GM23338 (cell line): Measurements from ENCODE around the gene LUC7L. TPM values are rescaled to one million over a fixed set of nuclear protein-coding genes. Genes with fewer than 3 reads are reported as not detected.

Experiments
- ATAC-seq: fragments of 200-7000 bp; cut with Tn5 transposase; 3 replicates; pipeline ENCODE4 v1.9.1; 2020
- DNase-seq: peaks from one replicate; pipeline ENCODE4 v3.0.0-alpha.2; 2015; ENCODE audit warnings: low spot score
- H2AFZ ChIP-seq: fragments of 200-600 bp; sonication (generic); 2 replicates; pipeline ENCODE4 v1.8.0; 2016; ENCODE audit warnings: antibody characterized with exemption, mild to moderate bottlenecking, moderate library complexity
- H3F3A ChIP-seq: fragments of 200-600 bp; sonication (generic); replicated peaks from 2 replicates; pipeline ENCODE4 v1.8.0; 2017; ENCODE audit warnings: antibody characterized with exemption, mixed run types, low read depth
- H3K27ac ChIP-seq: fragments of 200-600 bp; sonication (generic); 2 replicates; pipeline ENCODE4 v1.6.1; 2016; ENCODE audit warnings: low read depth
- H3K27me3 ChIP-seq: fragments of 200-600 bp; sonication (generic); 2 replicates; pipeline ENCODE4 v1.8.0; 2016; ENCODE audit warnings: mild to moderate bottlenecking, mixed run types, moderate library complexity; ENCODE audit not compliant: insufficient read depth
- H3K36me3 ChIP-seq: fragments of 200-600 bp; sonication (generic); 2 replicates; pipeline ENCODE4 v1.8.0; 2016; ENCODE audit warnings: mild to moderate bottlenecking; ENCODE audit not compliant: insufficient read depth
- H3K4me1 ChIP-seq: fragments of 200-600 bp; sonication (generic); 2 replicates; pipeline ENCODE4 v1.8.0; 2016; ENCODE audit warnings: mild to moderate bottlenecking, moderate library complexity; ENCODE audit not compliant: insufficient read depth
- H3K4me2 ChIP-seq: fragments of 200-600 bp; sonication (generic); 2 replicates; pipeline ENCODE4 v1.7.1; 2017; ENCODE audit warnings: mixed run types
- H3K4me3 ChIP-seq: fragments of 200-600 bp; sonication (generic); 2 replicates; pipeline ENCODE4 v1.6.1; 2016; ENCODE audit warnings: mixed run types
- H3K79me2 ChIP-seq: fragments of 200-600 bp; sonication (generic); replicated peaks from 2 replicates; pipeline ENCODE4 v1.8.0; 2017; ENCODE audit warnings: mild to moderate bottlenecking; ENCODE audit not compliant: insufficient read depth
- H3K9me2 ChIP-seq: fragments of 200-600 bp; sonication (generic); 2 replicates; pipeline ENCODE4 v1.8.0; 2017; ENCODE audit not compliant: insufficient read depth
- H4K20me1 ChIP-seq: fragments of 200-600 bp; sonication (generic); replicated peaks from 2 replicates; pipeline ENCODE4 v1.8.0; 2017; ENCODE audit warnings: mild to moderate bottlenecking; ENCODE audit not compliant: insufficient read depth
- H3K27ac Mint-ChIP-seq: 2 replicates; pipeline ENCODE4 v1.8.0; 2020; ENCODE audit warnings: inconsistent platforms, mild to moderate bottlenecking, moderate library complexity, mixed read lengths
- H3K27me3 Mint-ChIP-seq: 3 replicates; pipeline ENCODE4 v1.8.0; 2022; ENCODE audit warnings: low read depth, mild to moderate bottlenecking, moderate library complexity, mixed read lengths, inconsistent platforms; ENCODE audit not compliant: insufficient read depth, poor library complexity
- H3K36me3 Mint-ChIP-seq: 3 replicates; pipeline ENCODE4 v1.8.0; 2021; ENCODE audit warnings: low read depth, mild to moderate bottlenecking, inconsistent platforms, moderate library complexity, mixed read lengths
- H3K4me1 Mint-ChIP-seq: 3 replicates; pipeline ENCODE4 v1.8.0; 2020; ENCODE audit warnings: mild to moderate bottlenecking, inconsistent platforms, mixed read lengths
- H3K4me3 Mint-ChIP-seq: 3 replicates; pipeline ENCODE4 v1.8.0; 2021; ENCODE audit warnings: moderate library complexity, mild to moderate bottlenecking, inconsistent platforms, mixed read lengths
- H3K9me3 Mint-ChIP-seq: 3 replicates; pipeline ENCODE4 v1.8.0; 2020; ENCODE audit warnings: moderate library complexity, mild to moderate bottlenecking, inconsistent platforms, mixed read lengths
- CREB1 ChIP-seq: fragments of 250-450 bp; sonication (Bioruptor Pico); IDR thresholded peaks from 2 replicates; pipeline ENCODE4 v1.5.0; 2020; ENCODE audit warnings: low read depth, mild to moderate bottlenecking, moderate library complexity
- EZH2 ChIP-seq: fragments of 200-600 bp; sonication (generic); IDR thresholded peaks from one replicate; pipeline ENCODE4 v1.8.0; 2017; ENCODE audit warnings: antibody characterized with exemption, mild to moderate bottlenecking, low read depth; ENCODE audit not compliant: unreplicated experiment
- EZH2phosphoT487 ChIP-seq: fragments of 200-600 bp; sonication (generic); IDR thresholded peaks from one replicate; pipeline ENCODE4 v1.8.1; 2018; ENCODE audit warnings: antibody characterized with exemption; ENCODE audit not compliant: unreplicated experiment
- JUNB ChIP-seq: IDR thresholded peaks from one replicate; pipeline ENCODE4 v1.6.1; 2016; ENCODE audit warnings: antibody characterized with exemption; ENCODE audit not compliant: unreplicated experiment
- NANOG ChIP-seq: IDR thresholded peaks from 2 replicates; pipeline ENCODE4 v1.6.1; 2016; ENCODE audit warnings: antibody characterized with exemption, borderline replicate concordance
- POLR2AphosphoS5 ChIP-seq: IDR thresholded peaks from 2 replicates; pipeline ENCODE4 v1.6.1; 2016; ENCODE audit warnings: antibody characterized with exemption, low read depth
- STAT1 ChIP-seq: IDR thresholded peaks from one replicate; pipeline ENCODE4 v1.6.1; 2016; ENCODE audit warnings: antibody characterized with exemption; ENCODE audit not compliant: unreplicated experiment
- ZNF331 ChIP-seq: fragments of 250-450 bp; sonication (Bioruptor Pico); IDR thresholded peaks from 2 replicates; pipeline ENCODE4 v1.5.0; 2020; ENCODE audit warnings: low read depth, mild to moderate bottlenecking, moderate library complexity
- polyA plus RNA-seq: library from polyadenylated mRNA; unstranded; fragments of >200 nt; fragmentation: Nextera tagmentation; extraction: Ambion mirVana; gene quantifications from 2 replicates; pipeline ENCODE4 v1.2.1, GENCODE V29; 2016
- total RNA-seq: library from RNA; depleted of rRNA; stranded (reverse); fragments of >200 nt; shearing (Covaris generic); gene quantifications from 2 replicates; pipeline ENCODE4 v1.2.3, GENCODE V29; 2014
- TF ChIP-seq, protein P1 (sequence below): IDR thresholded peaks from 2 replicates; pipeline ENCODE4 v1.6.1; 2016; ENCODE audit warnings: antibody characterized with exemption
- TF ChIP-seq, protein P2 (sequence below): fragments of 250-450 bp; sonication (Bioruptor Pico); IDR thresholded peaks from 2 replicates; pipeline ENCODE4 v1.5.0; 2020; ENCODE audit warnings: mild to moderate bottlenecking, moderate library complexity
- TF ChIP-seq, protein P3 (sequence below): IDR thresholded peaks from one replicate; pipeline ENCODE4 v1.6.1; 2018; ENCODE audit warnings: antibody characterized with exemption; ENCODE audit not compliant: unreplicated experiment

Gene LUC7L
- total and polyA plus RNA-seq, 2 experiments from 2014 or later = 114 to 151 TPM

DNA sequence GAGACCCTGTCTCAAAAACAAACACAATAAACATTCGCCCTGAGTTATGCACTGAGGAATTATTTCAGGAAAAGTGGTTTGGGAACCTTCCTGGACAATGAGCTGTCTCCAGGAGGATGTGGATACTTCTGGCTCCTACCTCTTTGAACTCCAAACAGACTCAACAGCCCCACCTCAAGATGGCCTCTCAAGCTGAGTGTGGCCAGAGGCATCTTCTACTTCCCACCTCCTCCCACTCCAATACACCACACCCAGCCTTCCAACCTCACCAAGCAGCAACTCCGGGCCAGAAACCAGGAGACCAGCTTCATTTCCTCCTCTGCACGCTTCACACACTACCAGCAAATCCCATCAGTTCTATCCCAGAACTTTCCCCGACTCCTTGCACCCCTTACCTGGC lies 37.4 kb downstream of the LUC7L start:
- H3K9me2 ChIP-seq = no peaks in the 10 kb centered on the region
- H3K36me3 ChIP-seq = peaks cover 83% of the 10 kb centered on the region
- Mint-ChIP-seq H3K27me3 (peaks cover 5% of the 10 kb centered on the region), H3K9me3 (no peaks in the 10 kb centered on the region), H3K4me3 (no peak overlapping the region), H3K4me1 (no peaks in the 10 kb centered on the region), H3K27ac (no peak overlapping the region), H3K36me3 (peaks cover 90% of the 10 kb centered on the region)
- no peak for DNase-seq
- H3F3A ChIP-seq = peaks cover 46% of the 10 kb centered on the region
- H3K4me1 ChIP-seq = no peaks in the 10 kb centered on the region
- H3K79me2 ChIP-seq = peaks cover 9% of the 10 kb centered on the region; the same call in 1 of the 2 replicates
- no peak overlapping the region for H3K4me2 ChIP-seq
- H2AFZ ChIP-seq = no peak overlapping the region
- ATAC-seq = no peak
- peak overlapping the region; percentile 39; the same call in 1 of the 2 replicates for H3K27ac ChIP-seq
- no peak overlapping the region for H3K4me3 ChIP-seq
- H3K27me3 ChIP-seq = no peaks in the 10 kb centered on the region
- TF ChIP-seq, protein P1, sequence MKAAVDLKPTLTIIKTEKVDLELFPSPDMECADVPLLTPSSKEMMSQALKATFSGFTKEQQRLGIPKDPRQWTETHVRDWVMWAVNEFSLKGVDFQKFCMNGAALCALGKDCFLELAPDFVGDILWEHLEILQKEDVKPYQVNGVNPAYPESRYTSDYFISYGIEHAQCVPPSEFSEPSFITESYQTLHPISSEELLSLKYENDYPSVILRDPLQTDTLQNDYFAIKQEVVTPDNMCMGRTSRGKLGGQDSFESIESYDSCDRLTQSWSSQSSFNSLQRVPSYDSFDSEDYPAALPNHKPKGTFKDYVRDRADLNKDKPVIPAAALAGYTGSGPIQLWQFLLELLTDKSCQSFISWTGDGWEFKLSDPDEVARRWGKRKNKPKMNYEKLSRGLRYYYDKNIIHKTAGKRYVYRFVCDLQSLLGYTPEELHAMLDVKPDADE = no peak
- TF ChIP-seq STAT1 (no peak), ZNF331 (no peak), POLR2AphosphoS5 (no peak), NANOG (no peak), EZH2phosphoT487 (no peak), CREB1 (no peak), EZH2 (no peak), JUNB (no peak)
- TF ChIP-seq, protein P2, sequence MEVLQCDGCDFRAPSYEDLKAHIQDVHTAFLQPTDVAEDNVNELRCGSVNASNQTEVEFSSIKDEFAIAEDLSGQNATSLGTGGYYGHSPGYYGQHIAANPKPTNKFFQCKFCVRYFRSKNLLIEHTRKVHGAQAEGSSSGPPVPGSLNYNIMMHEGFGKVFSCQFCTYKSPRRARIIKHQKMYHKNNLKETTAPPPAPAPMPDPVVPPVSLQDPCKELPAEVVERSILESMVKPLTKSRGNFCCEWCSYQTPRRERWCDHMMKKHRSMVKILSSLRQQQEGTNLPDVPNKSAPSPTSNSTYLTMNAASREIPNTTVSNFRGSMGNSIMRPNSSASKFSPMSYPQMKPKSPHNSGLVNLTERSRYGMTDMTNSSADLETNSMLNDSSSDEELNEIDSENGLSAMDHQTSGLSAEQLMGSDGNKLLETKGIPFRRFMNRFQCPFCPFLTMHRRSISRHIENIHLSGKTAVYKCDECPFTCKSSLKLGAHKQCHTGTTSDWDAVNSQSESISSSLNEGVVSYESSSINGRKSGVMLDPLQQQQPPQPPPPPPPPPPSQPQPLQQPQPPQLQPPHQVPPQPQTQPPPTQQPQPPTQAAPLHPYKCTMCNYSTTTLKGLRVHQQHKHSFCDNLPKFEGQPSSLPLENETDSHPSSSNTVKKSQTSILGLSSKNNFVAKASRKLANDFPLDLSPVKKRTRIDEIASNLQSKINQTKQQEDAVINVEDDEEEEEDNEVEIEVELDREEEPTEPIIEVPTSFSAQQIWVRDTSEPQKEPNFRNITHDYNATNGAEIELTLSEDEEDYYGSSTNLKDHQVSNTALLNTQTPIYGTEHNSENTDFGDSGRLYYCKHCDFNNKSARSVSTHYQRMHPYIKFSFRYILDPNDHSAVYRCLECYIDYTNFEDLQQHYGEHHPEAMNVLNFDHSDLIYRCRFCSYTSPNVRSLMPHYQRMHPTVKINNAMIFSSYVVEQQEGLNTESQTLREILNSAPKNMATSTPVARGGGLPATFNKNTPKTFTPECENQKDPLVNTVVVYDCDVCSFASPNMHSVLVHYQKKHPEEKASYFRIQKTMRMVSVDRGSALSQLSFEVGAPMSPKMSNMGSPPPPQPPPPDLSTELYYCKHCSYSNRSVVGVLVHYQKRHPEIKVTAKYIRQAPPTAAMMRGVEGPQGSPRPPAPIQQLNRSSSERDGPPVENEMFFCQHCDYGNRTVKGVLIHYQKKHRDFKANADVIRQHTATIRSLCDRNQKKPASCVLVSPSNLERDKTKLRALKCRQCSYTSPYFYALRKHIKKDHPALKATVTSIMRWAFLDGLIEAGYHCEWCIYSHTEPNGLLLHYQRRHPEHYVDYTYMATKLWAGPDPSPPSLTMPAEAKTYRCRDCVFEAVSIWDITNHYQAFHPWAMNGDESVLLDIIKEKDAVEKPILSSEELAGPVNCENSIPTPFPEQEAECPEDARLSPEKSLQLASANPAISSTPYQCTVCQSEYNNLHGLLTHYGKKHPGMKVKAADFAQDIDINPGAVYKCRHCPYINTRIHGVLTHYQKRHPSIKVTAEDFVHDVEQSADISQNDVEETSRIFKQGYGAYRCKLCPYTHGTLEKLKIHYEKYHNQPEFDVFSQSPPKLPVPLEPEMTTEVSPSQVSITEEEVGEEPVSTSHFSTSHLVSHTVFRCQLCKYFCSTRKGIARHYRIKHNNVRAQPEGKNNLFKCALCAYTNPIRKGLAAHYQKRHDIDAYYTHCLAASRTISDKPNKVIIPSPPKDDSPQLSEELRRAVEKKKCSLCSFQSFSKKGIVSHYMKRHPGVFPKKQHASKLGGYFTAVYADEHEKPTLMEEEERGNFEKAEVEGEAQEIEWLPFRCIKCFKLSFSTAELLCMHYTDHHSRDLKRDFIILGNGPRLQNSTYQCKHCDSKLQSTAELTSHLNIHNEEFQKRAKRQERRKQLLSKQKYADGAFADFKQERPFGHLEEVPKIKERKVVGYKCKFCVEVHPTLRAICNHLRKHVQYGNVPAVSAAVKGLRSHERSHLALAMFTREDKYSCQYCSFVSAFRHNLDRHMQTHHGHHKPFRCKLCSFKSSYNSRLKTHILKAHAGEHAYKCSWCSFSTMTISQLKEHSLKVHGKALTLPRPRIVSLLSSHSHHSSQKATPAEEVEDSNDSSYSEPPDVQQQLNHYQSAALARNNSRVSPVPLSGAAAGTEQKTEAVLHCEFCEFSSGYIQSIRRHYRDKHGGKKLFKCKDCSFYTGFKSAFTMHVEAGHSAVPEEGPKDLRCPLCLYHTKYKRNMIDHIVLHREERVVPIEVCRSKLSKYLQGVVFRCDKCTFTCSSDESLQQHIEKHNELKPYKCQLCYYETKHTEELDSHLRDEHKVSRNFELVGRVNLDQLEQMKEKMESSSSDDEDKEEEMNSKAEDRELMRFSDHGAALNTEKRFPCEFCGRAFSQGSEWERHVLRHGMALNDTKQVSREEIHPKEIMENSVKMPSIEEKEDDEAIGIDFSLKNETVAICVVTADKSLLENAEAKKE (CRISPR knock-in tag) = no peak
- TF ChIP-seq, protein P3, sequence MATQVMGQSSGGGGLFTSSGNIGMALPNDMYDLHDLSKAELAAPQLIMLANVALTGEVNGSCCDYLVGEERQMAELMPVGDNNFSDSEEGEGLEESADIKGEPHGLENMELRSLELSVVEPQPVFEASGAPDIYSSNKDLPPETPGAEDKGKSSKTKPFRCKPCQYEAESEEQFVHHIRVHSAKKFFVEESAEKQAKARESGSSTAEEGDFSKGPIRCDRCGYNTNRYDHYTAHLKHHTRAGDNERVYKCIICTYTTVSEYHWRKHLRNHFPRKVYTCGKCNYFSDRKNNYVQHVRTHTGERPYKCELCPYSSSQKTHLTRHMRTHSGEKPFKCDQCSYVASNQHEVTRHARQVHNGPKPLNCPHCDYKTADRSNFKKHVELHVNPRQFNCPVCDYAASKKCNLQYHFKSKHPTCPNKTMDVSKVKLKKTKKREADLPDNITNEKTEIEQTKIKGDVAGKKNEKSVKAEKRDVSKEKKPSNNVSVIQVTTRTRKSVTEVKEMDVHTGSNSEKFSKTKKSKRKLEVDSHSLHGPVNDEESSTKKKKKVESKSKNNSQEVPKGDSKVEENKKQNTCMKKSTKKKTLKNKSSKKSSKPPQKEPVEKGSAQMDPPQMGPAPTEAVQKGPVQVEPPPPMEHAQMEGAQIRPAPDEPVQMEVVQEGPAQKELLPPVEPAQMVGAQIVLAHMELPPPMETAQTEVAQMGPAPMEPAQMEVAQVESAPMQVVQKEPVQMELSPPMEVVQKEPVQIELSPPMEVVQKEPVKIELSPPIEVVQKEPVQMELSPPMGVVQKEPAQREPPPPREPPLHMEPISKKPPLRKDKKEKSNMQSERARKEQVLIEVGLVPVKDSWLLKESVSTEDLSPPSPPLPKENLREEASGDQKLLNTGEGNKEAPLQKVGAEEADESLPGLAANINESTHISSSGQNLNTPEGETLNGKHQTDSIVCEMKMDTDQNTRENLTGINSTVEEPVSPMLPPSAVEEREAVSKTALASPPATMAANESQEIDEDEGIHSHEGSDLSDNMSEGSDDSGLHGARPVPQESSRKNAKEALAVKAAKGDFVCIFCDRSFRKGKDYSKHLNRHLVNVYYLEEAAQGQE = no peak
- peaks cover 13% of the 10 kb centered on the region for H4K20me1 ChIP-seq
